ENCODE results near the gene ENPP1.

ENPP1 gene

GRCh38 chr6:131811500-131811899, 3.7 kb downstream of the ENPP1 start:
- H3K79me1 ChIP-seq (ENCODE audit: low read length) = peaks cover 14% of the 10 kb centered on the region
- H2BK5ac ChIP-seq (ENCODE audit: low read length) = no peak overlapping the region
- H4K8ac ChIP-seq (ENCODE audit: low read depth, low read length) = no peak overlapping the region
- no peak overlapping the region for H3K23ac ChIP-seq (ENCODE audit: low read length)
- H3K79me2 ChIP-seq (ENCODE audit: control insufficient read depth, insufficient read depth, low read length) = peaks cover 4% of the 10 kb centered on the region
- peak; percentile 46 for DNase-seq
- no peak overlapping the region for H4K5ac ChIP-seq (ENCODE audit: low read length)
- no peak overlapping the region for H2BK120ac ChIP-seq (ENCODE audit: low read depth, low read length)
- no peak overlapping the region for H3K27ac ChIP-seq (ENCODE audit: low read depth, low read length)
- H3K27me3 ChIP-seq (ENCODE audit: insufficient read depth, low read length, poor library complexity) = no peaks in the 10 kb centered on the region
- no peak overlapping the region for H3K4ac ChIP-seq (ENCODE audit: low read depth, low read length)
- no peak overlapping the region for H3K56ac ChIP-seq (ENCODE audit: low read length)
- peaks cover 11% of the 10 kb centered on the region for H3K4me1 ChIP-seq (ENCODE audit: control insufficient read depth, low read depth, low read length)
- H3K4me3 ChIP-seq (ENCODE audit: low read length) = no peak overlapping the region
- no peak overlapping the region for H2BK15ac ChIP-seq (replicated peaks; ENCODE audit: low read depth)
- peak overlapping the region; percentile 43 for H3K18ac ChIP-seq (ENCODE audit: low read length)
- WGBS (ENCODE audit: extremely low coverage, insufficient coverage, low lambda C conversion rate) = no CpG with 5 or more reads among the region's 3 CpGs
- no peak overlapping the region for H3K9ac ChIP-seq (ENCODE audit: low read length)
- no peak overlapping the region for H3K4me2 ChIP-seq (ENCODE audit: low read length)
- no peaks in the 10 kb centered on the region for H3K36me3 ChIP-seq (ENCODE audit: control insufficient read depth, insufficient read depth, low read length)
- H2AK5ac ChIP-seq (ENCODE audit: low read length) = no peak overlapping the region

- Histone ChIP-seq H3K27ac (ENCODE audit: low read depth, low read length) (no peak overlapping the region), H3K18ac (ENCODE audit: low read length) (no peak overlapping the region), H3K4me3 (ENCODE audit: low read length) (no peak overlapping the region), H3K4ac (ENCODE audit: low read depth, low read length) (no peak overlapping the region), H3K56ac (ENCODE audit: low read length) (no peak overlapping the region), H3K4me2 (ENCODE audit: low read length) (no peak overlapping the region), H3K9ac (ENCODE audit: low read length) (no peak overlapping the region), H2BK15ac (replicated peaks; ENCODE audit: low read depth) (no peak overlapping the region), H3K36me3 (ENCODE audit: control insufficient read depth, insufficient read depth, low read length) (no peaks in the 10 kb centered on the region), H3K23ac (ENCODE audit: low read length) (no peak overlapping the region), H4K5ac (ENCODE audit: low read length) (no peak overlapping the region), H3K79me2 (ENCODE audit: control insufficient read depth, insufficient read depth, low read length) (peaks cover 4% of the 10 kb centered on the region), H3K27me3 (ENCODE audit: insufficient read depth, low read length, poor library complexity) (no peaks in the 10 kb centered on the region), H4K8ac (ENCODE audit: low read depth, low read length) (no peak overlapping the region), H2BK120ac (ENCODE audit: low read depth, low read length) (no peak overlapping the region), H3K4me1 (ENCODE audit: control insufficient read depth, low read depth, low read length) (peaks cover 6% of the 10 kb centered on the region), H3K79me1 (ENCODE audit: low read length) (peaks cover 12% of the 10 kb centered on the region), H2BK5ac (ENCODE audit: low read length) (no peak overlapping the region), H2AK5ac (ENCODE audit: low read length) (no peak overlapping the region)
- no peak for DNase-seq
- no CpG with 5 or more reads among the region's 3 CpGs for WGBS (ENCODE audit: extremely low coverage, insufficient coverage, low lambda C conversion rate)
Observed at GRCh38 chr6:131813991-131814390, 6.2 kb downstream of the ENPP1 start.

GRCh38 chr6:131816869-131817268, 9.0 kb downstream of the ENPP1 start:
- H3K4me3 ChIP-seq (ENCODE audit: low read length) = no peak overlapping the region
- no peak overlapping the region for H3K4me2 ChIP-seq (ENCODE audit: low read length)
- H3K36me3 ChIP-seq (ENCODE audit: control insufficient read depth, insufficient read depth, low read length) = no peaks in the 10 kb centered on the region
- no peak overlapping the region for H2AK5ac ChIP-seq (ENCODE audit: low read length)
- no CpG with 5 or more reads among the region's 1 CpG for WGBS (ENCODE audit: extremely low coverage, insufficient coverage, low lambda C conversion rate)
- H4K5ac ChIP-seq (ENCODE audit: low read length) = no peak overlapping the region
- H2BK15ac ChIP-seq (replicated peaks; ENCODE audit: low read depth) = no peak overlapping the region
- H3K4me1 ChIP-seq (ENCODE audit: control insufficient read depth, low read depth, low read length) = no peaks in the 10 kb centered on the region
- H3K79me1 ChIP-seq (ENCODE audit: low read length) = peaks cover 8% of the 10 kb centered on the region
- no peak overlapping the region for H4K8ac ChIP-seq (ENCODE audit: low read depth, low read length)
- no peak overlapping the region for H3K23ac ChIP-seq (ENCODE audit: low read length)
- H2BK5ac ChIP-seq (ENCODE audit: low read length) = no peak overlapping the region
- no peaks in the 10 kb centered on the region for H3K27me3 ChIP-seq (ENCODE audit: insufficient read depth, low read length, poor library complexity)
- no peak overlapping the region for H3K4ac ChIP-seq (ENCODE audit: low read depth, low read length)
- no peak overlapping the region for H3K9ac ChIP-seq (ENCODE audit: low read length)
- H3K56ac ChIP-seq (ENCODE audit: low read length) = no peak overlapping the region
- no peak overlapping the region for H3K18ac ChIP-seq (ENCODE audit: low read length)
- no peak overlapping the region for H3K27ac ChIP-seq (ENCODE audit: low read depth, low read length)
- no peak for DNase-seq
- no peak overlapping the region for H2BK120ac ChIP-seq (ENCODE audit: low read depth, low read length)
- H3K79me2 ChIP-seq (ENCODE audit: control insufficient read depth, insufficient read depth, low read length) = peaks cover 4% of the 10 kb centered on the region

GRCh38 chr6:131819572-131820124, 11.8 kb downstream of the ENPP1 start:
- no peak overlapping the region for H4K8ac ChIP-seq (ENCODE audit: low read depth, low read length)
- no peak overlapping the region for H3K23ac ChIP-seq (ENCODE audit: low read length)
- no peak overlapping the region for H3K9ac ChIP-seq (ENCODE audit: low read length)
- no peak overlapping the region for H3K27ac ChIP-seq (ENCODE audit: low read depth, low read length)
- H2BK120ac ChIP-seq (ENCODE audit: low read depth, low read length) = no peak overlapping the region
- H3K27me3 ChIP-seq (ENCODE audit: insufficient read depth, low read length, poor library complexity) = no peaks in the 10 kb centered on the region
- no peak overlapping the region for H4K5ac ChIP-seq (ENCODE audit: low read length)
- no peak overlapping the region for H3K4ac ChIP-seq (ENCODE audit: low read depth, low read length)
- H3K18ac ChIP-seq (ENCODE audit: low read length) = no peak overlapping the region
- no CpG with 5 or more reads among the region's 7 CpGs for WGBS (ENCODE audit: extremely low coverage, insufficient coverage, low lambda C conversion rate)
- H3K79me1 ChIP-seq (ENCODE audit: low read length) = peaks cover 8% of the 10 kb centered on the region
- no peak overlapping the region for H3K56ac ChIP-seq (ENCODE audit: low read length)
- H2BK5ac ChIP-seq (ENCODE audit: low read length) = no peak overlapping the region
- H2AK5ac ChIP-seq (ENCODE audit: low read length) = no peak overlapping the region
- H3K36me3 ChIP-seq (ENCODE audit: control insufficient read depth, insufficient read depth, low read length) = no peaks in the 10 kb centered on the region
- peaks cover 4% of the 10 kb centered on the region for H3K79me2 ChIP-seq (ENCODE audit: control insufficient read depth, insufficient read depth, low read length)
- H2BK15ac ChIP-seq (replicated peaks; ENCODE audit: low read depth) = no peak overlapping the region
- no peak overlapping the region for H3K4me3 ChIP-seq (ENCODE audit: low read length)
- DNase-seq = no peak
- no peak overlapping the region for H3K4me2 ChIP-seq (ENCODE audit: low read length)
- H3K4me1 ChIP-seq (ENCODE audit: control insufficient read depth, low read depth, low read length) = no peaks in the 10 kb centered on the region

- Histone ChIP-seq H3K23ac (ENCODE audit: low read length) (no peak overlapping the region), H3K4ac (ENCODE audit: low read depth, low read length) (no peak overlapping the region), H3K4me1 (ENCODE audit: control insufficient read depth, low read depth, low read length) (no peaks in the 10 kb centered on the region), H3K27ac (ENCODE audit: low read depth, low read length) (no peak overlapping the region), H3K56ac (ENCODE audit: low read length) (no peak overlapping the region), H3K4me2 (ENCODE audit: low read length) (no peak overlapping the region), H3K79me2 (ENCODE audit: control insufficient read depth, insufficient read depth, low read length) (no peaks in the 10 kb centered on the region), H3K18ac (ENCODE audit: low read length) (no peak overlapping the region), H3K79me1 (ENCODE audit: low read length) (peaks cover 3% of the 10 kb centered on the region), H3K36me3 (ENCODE audit: control insufficient read depth, insufficient read depth, low read length) (no peaks in the 10 kb centered on the region), H2AK5ac (ENCODE audit: low read length) (no peak overlapping the region), H4K8ac (ENCODE audit: low read depth, low read length) (no peak overlapping the region), H3K9ac (ENCODE audit: low read length) (no peak overlapping the region), H3K4me3 (ENCODE audit: low read length) (no peak overlapping the region), H3K27me3 (ENCODE audit: insufficient read depth, low read length, poor library complexity) (no peaks in the 10 kb centered on the region), H2BK120ac (ENCODE audit: low read depth, low read length) (no peak overlapping the region), H4K5ac (ENCODE audit: low read length) (no peak overlapping the region), H2BK5ac (ENCODE audit: low read length) (no peak overlapping the region), H2BK15ac (replicated peaks; ENCODE audit: low read depth) (no peak overlapping the region)
- no peak for DNase-seq
- no CpG with 5 or more reads among the region's 6 CpGs for WGBS (ENCODE audit: extremely low coverage, insufficient coverage, low lambda C conversion rate)
Observed at GRCh38 chr6:131821010-131821807, 13.4 kb downstream of the ENPP1 start.

All from mesendoderm (in vitro differentiated cells).